Lower leg skin (tissue), 4 donors: ENCODE data around the gene CCT7. TPM values are rescaled to one million over a fixed set of nuclear protein-coding genes. Genes with fewer than 3 reads are reported as not detected.
A peak's percentile ranks its signal among the peaks of the same experiment; 100 is the strongest.

Experiments used
- DNase-seq, 2 donors: peaks; one replicate each; pipeline ENCODE4 v3.0.0-alpha.2; 2019; ENCODE audit warnings: low spot score in 2 of 2
- H3K4me3 ChIP-seq: fragments of 200-600 bp; sonication (generic); 2 replicates; pipeline ENCODE4 v1.5.1; 2017; ENCODE audit warnings: mild to moderate bottlenecking, low read depth; ENCODE audit not compliant: poor library complexity, severe bottlenecking
- CTCF ChIP-seq, 3 donors: fragments of 450-650 bp; IDR thresholded peaks; one replicate each; pipeline ENCODE4 v1.5.1; 2016; ENCODE audit warnings: antibody characterized with exemption in 3 of 3, mild to moderate bottlenecking in 3 of 3, moderate library complexity in 2 of 3
- POLR2A ChIP-seq, 2 donors: fragments of 450-650 bp; IDR thresholded peaks; one replicate each; pipeline ENCODE4 v1.6.1; 2016 to 2017; ENCODE audit warnings: antibody characterized with exemption in 2 of 2, mild to moderate bottlenecking in 1 of 2, moderate library complexity in 1 of 2
- WGBS, 2 donors: methylation state at CpG; one replicate each; pipeline ENCODE4 v1.1.5; 2018; 5-methylcytosine and 5-hydroxymethylcytosine counted together
- intact Hi-C: fragments of 100-400 bp; cut with DNase I; formaldehyde crosslinking; loops from one replicate; pipeline ENCODE4 v1.15.0; 2023; ENCODE audit warnings: low total_unique reads
- total RNA-seq, 4 donors: library from RNA; depleted of rRNA; stranded (reverse); fragments of >200 nt; gene quantifications; one replicate each; pipeline ENCODE4 v1.1.0, GENCODE V29; 2016

CCT7 gene
- total RNA-seq, 4 donors from 2014 or later, result 141 to 173 (median 156) TPM

GRCh38 chr2:73232403-73233153 is 1.5 kb upstream of the CCT7 start:
- no peak for TF ChIP-seq POLR2A (IDR thresholded peaks at IDR 0.05)
- no peak for TF ChIP-seq CTCF (IDR thresholded peaks at IDR 0.05)
- peak overlapping the region; percentile 49 for H3K4me3 ChIP-seq
- intact Hi-C loops, result no loop called here
- DNase-seq, result peak in 1 of 2 donors; percentile 40
- WGBS, 2 donors, result 2% methylated on average over 29 to 30 of the region's 37 CpGs

GRCh38 chr2:73233154-73233931 is 765 bp upstream of the CCT7 start, which contains the start of gene PRADC1:
PRADC1 (minus strand) TSS chr2:73233239; CDS start chr2:73233160, 79 bp downstream.
- DNase-seq, result peak; percentile 100
- H3K4me3 ChIP-seq, result peak within 1 kb of the TSS; percentile 87
- no peak for TF ChIP-seq POLR2A (IDR thresholded peaks at IDR 0.05)
- no peak for TF ChIP-seq CTCF (IDR thresholded peaks at IDR 0.05)
- intact Hi-C loops, result no loop called here
- WGBS, 2 donors, result 0 to 2% methylated on average over 43 to 53 of the region's 67 CpGs

GRCh38 chr2:73235315-73236028 is 1.4 kb downstream of the CCT7 start:
- DNase-seq, result no peak
- H3K4me3 ChIP-seq, result no peak overlapping the region
- WGBS, 2 donors, result 60 to 62% methylated on average over 11 of the region's 11 CpGs
- intact Hi-C loops, result no loop called here
- no peak for TF ChIP-seq CTCF (IDR thresholded peaks at IDR 0.05)
- no peak for TF ChIP-seq POLR2A (IDR thresholded peaks at IDR 0.05)

GRCh38 chr2:73237168-73237567 is 3.1 kb downstream of the CCT7 start:
- H3K4me3 ChIP-seq, result no peak overlapping the region
- 38 to 53% methylated on average over 1 of the region's 1 CpG for WGBS, 2 donors
- no peak for DNase-seq
- no peak for TF ChIP-seq POLR2A (IDR thresholded peaks at IDR 0.05)
- TF ChIP-seq CTCF (IDR thresholded peaks at IDR 0.05), result no peak
- intact Hi-C loops, result no loop called here

GRCh38 chr2:73238149-73238548 is 4.0 kb downstream of the CCT7 start:
- no peak overlapping the region for H3K4me3 ChIP-seq
- 73 to 84% methylated on average over 3 of the region's 3 CpGs for WGBS, 2 donors
- DNase-seq, result no peak
- intact Hi-C loops, result no loop called here
- TF ChIP-seq CTCF (IDR thresholded peaks at IDR 0.05) (no peak), POLR2A (IDR thresholded peaks at IDR 0.05) (no peak)
